ENCODE data around the gene NFE2L2.
"Not testable (repeated sequence)": the region's sequence is repeated elsewhere in the genome, so short reads cannot be mapped to it uniquely, and the experiment has no call there.

NFE2L2 gene

DNA sequence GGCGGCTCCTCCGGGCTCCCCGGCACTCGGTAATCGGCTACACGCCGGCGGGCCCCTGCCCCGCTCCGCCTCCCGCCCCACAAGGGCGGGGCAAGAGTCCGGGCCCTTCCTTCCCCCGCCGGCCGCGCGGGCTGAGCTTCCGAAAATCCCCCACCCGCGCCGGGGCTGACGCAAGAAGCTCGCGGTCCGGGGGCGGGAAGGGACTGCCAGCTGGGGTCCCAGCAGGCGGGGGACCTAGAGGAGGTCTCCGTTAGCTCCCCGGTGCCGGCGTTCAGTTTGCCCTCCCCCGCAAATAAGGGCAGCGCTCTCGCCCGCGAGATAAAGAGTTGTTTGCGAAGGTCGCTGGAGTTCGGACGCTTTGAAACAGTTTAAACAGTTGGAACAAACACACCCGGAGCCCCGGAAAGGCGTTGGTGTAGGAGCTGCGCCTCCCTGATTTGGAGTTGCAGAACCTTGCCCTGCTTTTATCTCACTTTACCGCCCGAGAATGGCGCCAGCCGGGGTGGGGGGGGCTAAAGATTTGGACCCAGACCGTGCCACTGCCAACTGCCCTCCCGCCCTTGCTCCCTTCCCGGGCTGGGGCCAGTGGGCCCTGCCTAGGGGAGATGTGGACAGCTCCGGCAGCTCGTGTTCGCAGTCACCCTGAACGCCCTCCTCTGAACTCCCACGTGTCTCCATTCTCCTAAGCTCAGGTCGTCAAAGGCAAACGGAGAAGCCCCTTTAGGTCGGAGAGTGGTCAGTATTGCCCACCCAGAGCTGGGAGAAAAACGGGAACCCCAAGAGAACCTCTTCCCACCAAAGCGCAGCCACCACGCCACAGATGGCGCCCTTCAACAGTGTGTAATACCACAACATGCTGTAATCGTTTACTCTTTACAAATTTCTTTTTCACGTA lies at the start of gene NFE2L2:
TSS of gene NFE2L2 (minus strand) at position 35 of the 895 bp plus-strand sequence. CDS start 151 bp downstream, outside the sequence.
- peak; percentile 92 for DNase-seq

DNA sequence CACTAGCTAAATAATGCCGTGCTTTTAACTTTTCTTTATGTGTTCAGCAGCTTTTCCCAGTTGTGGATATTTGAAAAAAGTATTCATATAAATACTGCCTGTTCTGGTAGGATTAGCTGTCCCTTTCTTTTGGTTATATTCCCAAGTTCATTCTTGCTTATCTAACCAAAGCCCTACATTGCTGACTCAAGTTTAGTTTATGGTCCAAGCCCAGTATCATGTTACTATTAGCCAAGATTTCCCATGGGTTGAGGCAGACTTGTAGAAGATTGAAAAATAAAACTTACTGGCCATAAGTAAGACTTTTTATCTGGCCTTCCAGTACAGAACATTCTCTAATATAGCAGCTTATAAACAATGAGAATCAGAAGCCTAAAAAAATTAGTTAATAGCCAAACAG lies 49.7 kb upstream of the NFE2L2 start:
- DNase-seq = peak; percentile 62

DNA sequence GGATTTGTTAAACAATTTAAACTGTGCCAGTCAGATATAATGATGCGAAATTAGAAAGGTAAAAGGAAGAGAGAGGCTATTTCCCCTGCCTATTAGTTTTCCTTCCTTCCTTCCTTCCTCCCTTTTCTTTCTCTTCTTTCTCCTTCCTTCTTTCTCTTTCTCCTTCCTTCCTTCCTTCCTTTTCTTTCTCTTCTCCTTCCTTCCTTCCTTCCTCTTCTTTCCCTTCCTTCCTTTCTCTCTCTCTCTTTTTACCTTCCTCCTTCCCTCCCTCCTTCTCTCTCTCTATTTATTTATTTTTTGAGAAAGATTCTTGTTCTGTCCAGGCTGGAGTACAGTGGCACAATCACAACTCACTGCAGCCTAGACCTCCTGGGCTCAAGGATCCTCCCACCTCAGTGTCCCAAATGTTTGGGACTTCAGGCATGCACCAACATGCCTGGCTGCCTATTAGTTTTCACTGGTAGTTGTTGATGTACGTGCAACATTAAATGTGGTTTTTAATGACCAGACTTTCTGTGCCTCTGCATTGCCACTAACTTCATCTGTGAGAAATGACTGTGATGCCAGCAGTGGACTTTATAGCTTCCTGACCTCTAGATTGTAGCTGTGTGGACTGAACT lies 48.7 kb upstream of the NFE2L2 start:
- DNase-seq = no peak

DNA sequence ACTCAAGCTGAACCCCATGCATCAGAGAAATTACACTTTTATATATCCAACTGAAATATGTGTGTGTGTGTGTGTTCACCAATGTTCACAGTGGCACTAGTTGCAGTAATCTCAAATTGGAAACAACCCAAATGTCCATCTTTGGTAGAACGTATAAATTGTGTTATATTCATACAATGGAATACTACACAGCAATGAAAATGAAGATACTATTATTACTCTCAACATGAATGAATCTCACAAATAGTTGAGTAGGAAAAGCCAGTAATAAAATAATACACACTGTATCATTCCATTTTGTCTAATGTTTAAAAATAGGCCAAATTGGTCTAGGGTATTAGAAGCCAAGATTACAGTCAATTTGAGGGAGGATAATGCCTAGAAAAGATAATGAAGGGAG lies 48.0 kb upstream of the NFE2L2 start:
- no peak for DNase-seq

DNA sequence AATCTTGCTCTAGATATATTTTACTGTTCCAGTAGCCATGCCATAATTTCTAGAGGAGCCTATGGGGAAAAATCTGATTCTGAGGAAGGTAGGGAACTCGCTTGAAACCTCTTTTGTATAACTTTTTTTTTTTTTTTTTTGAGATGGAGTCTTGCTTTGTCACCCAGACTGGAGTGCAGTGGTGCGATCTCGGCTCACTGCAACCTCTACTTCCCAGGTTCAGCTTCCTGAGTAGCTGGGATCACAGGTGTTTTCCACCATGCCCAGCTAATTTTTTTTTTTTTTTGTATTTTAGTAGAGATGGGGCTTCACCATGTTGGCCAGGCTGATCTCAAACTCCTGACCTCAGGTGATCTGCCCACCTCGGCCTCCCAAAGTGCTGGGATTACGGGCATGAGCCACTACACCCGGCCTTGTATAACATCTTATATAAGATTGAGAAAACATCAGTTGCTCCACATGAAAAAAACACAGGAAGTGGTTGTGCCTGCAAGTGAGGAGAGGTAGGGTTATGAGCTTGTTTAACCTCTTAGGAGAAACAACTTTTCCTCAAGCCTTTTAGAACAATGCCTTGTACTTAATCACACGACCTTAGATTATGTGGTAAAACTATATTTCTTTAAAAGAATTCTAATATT lies 45.3 kb upstream of the NFE2L2 start:
- DNase-seq = not testable (repeated sequence)

DNA sequence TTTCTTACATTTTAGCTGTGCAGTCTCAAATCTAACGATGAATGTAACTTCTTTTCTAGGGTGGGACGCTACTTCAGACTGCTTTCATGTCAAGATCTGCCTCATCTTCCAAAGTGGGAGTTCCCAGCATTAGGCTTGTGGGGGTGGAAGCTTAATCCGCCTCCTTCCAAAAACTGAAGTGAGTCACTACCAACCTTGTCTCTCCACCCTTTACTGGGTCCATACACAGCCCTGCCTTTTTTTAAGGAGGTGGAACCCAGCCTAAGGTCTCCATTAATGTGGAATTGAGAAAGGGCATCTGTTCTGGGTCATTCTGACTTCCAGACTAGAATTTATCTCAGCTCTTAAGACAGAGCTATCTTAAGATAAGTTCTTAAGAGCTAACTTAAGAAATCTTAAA lies 42.0 kb upstream of the NFE2L2 start:
- DNase-seq = no peak

DNA sequence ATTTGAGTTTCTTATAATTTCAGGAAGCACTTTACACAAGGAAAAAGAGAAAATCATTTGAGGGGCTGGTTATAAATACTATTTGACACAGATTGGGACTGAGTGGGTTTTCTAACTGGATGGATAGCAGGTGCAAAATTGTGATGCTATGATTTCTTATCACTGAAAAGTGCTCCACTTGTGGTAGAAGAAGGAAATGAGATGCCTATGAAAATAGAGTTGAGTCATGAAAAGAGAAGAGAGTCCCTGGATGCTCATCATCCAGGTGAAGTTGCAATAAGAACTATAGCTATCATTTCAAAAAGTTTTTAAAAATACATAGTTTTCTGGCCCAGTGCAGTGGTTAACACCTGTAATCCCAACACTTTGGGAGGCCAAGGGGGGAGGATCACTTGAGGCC lies 39.4 kb upstream of the NFE2L2 start:
- DNase-seq = no peak

DNA sequence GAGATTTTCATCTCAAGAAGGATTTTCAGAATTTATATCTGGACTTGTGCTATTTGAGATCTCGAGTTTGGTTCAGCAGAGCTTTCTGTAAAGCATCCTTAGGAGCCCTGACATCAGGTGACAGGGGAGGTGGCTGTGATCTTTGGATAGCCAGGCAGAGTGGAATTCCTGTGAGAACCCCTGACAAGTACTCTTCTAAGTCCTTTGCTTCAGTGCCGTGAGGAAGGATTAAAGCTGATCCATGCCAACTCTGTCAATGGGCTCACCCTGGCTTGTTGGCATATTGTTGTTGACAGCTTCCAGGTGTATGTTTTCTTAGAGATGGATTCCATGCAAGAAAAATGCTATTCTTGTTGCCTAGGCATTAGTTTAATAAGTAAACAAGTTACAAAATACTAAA lies 38.0 kb upstream of the NFE2L2 start:
- no peak for DNase-seq

DNA sequence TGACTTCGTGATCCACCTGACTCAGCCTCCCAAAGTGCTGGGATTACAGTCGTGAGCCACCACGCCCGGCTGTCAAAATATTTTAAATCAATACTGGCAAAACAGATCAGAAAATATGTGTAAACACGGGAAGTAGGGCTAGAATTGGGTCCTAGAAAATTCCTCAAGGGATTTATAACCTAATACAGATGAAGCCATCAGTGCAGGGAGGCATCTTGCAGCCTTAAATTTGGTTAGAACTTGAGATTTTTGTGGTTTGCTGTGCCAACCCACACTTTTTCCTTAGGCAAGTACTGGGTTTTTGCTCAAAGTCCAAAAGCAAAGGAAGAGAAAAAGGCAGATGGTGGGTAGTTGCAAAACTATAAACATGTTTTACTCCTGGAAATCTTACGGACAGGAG lies 33.7 kb upstream of the NFE2L2 start:
- no peak for DNase-seq

DNA sequence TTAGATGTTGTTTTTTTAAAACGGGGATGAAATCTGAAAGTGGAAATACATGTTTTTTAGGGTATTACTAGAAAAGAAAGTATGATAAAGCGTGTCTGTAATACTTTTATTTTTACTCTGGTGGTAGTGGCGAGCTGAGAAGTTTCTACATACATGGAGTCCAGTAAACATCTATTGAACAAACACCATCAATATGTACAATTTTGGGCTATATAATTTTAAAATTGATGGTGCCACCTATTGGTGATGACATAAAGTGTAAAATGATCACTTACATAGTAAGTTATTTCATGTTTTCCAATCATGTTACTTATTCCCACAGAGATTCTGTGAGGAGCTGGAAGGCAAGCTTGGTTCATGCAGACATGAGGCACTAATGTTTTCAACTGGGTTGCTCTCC lies 31.5 kb upstream of the NFE2L2 start:
- DNase-seq = peak; percentile 44

DNA sequence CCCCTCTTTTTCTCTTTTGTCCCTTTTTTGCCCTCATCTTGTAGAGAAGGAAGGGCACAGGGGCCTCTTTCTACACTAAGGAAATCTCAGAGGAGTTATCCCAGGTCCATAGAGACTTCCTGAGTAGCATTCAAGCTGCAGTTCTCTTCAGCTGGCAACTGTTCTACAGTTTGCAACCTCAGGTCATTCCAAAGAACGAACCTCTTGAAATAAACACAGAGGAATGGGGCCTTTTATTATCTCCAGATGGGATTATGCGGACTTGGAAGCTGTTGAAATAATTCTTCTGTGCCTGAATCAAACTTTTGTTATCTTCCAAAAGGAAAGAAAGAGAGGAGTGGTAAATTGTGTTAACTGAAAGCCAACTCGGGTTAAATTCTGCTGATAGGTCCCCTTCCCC lies 31.0 kb upstream of the NFE2L2 start:
- DNase-seq = peak; percentile 86

DNA sequence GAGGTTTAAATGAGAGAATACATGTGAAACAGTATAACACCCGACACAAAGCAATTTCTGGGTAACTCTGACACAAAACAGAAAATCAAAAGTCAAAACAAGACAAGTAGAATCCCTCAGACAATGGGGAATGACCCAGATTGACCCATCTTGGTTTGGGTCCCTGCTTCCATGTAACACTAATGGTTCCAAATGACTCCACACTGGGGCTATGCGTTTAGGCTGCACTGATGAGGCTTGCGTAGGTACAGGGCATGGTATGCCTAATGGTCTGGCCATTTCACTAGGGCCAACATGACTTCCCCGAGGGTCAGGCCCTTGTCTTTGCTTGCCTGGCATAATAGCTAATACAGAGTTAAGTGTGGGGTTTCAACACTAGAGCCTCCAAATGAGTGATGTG lies 27.2 kb upstream of the NFE2L2 start:
- DNase-seq = no peak

DNA sequence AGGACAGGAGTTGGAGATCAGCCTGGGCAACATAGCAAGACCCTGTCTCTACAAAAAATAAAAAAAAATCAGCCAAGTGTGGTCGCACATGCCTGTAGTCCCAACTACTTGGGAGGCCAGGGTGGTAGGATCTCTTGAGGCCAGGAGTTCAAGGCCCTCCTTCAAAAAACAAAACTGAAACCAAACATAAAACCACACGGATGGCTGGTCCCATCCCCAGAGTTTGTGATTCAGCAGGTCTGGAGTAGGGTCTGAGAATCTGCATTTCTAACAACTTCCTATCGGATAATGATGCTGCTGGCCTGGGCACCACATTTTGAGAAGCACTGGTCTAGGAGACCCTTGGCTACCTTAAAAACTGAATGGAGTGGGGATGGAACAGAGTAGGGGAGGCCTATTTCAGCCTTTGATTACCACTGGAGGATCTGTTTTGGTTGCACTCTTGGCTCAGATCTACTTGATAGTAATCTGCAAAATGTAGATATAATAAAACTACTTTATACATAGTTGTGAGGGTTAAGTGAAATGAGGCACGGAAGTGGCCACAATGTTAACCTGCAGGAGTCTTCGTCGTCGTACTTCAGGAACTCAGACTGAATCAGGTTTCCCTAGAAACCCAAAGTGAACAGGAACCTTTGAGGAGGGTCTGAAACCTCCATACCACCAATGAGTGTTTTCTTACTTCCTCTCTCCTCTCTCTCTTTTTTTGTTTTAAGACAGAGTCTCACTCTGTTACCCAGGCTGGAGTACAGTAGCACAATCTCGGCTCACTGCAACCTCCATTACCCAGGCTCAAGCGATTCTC lies 25.5 kb upstream of the NFE2L2 start:
- DNase-seq = no peak

DNA sequence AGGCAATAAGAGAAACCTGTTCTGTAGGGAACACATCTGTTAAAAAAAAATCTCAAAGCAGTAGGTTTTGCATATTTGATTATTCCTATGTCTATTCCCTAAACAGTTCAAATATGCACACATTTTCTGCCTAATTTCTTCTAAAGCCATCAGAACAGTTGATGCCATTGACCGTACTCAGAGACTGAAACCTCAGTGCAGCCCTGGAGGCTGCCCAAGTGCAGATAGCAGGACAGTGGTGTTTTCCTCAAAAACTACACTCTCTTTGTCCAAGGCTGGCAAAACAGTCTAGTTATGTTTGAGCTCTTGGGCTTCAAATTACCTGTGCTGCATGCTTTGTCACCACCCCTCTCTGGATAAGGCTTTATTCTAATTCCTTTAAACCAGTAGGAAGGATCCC lies 23.3 kb upstream of the NFE2L2 start:
- DNase-seq = no peak

DNA sequence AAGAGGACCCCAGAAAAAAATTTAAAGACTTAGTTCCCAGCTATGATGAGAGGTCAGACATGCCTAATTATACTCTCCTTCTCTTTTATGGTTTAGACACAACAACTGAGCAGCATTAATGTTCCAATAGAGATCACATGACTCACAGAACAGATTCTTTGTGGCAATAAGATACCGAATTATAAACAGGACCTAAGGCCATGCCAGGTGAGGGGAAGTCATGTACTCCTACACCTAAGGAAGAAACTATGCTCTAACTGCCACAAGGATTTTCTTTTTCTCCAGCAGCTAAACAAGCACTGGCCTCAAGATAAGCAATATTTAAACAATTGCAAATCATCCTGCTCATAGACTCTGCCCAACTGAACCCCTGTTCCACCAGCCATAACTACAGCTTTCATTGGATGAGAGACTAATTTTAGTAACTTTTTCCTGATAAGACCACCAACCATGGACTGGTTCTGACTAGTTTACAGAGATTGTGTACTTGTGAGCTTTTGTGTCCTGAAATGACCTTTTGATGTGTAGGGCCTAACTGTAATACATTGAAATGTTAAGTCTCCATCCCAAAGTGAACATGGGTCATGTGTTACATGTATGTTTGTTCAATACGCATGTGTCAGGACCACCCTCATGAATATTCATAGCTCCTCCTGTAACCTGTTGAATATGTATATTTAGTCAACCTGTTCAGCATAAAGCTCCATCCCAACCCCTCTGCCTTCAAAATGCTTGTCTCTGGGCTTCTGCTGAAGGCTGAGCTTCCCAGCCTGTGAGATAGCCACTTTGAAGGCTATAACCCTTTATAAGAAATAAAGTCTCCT lies 21.6 kb upstream of the NFE2L2 start:
- DNase-seq = no peak

DNA sequence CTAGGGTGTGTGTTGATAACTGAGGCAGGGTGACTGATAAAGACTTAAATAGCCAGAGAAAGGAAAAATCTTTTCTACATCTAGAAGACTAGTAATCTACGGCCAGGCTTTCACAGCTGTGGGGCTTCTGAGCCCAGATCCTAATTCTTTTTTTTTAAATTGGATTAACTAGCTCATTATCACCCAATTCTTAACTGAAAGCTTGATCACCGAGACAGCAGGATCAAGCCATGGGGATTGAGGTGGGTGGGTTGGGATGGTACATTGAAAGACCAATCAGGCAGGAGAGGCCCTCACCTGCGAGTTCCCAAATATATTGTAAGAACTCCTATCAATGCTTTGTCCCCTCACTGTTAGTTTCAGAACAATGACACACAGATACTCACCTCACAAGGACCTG lies 20.0 kb upstream of the NFE2L2 start:
- no peak for DNase-seq

DNA sequence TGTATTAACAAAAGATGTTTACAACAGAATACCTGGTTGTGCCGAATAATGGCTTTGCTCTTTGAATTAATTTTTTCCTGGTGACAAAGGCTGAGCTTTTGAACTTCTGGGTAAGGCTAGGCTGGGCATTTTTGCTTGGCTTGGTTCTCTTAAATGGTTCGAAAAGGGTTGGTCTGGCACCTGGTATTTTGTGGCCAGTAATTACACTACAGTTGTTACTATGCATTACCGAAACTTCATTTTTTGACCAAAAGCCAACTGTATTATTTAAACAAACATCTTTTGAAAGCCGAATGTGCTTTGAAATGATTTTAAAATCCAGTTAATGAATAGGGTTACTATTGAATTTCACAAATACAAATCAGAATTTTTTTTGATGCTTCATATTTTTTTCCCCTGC lies 19.4 kb upstream of the NFE2L2 start:
- DNase-seq = no peak

DNA sequence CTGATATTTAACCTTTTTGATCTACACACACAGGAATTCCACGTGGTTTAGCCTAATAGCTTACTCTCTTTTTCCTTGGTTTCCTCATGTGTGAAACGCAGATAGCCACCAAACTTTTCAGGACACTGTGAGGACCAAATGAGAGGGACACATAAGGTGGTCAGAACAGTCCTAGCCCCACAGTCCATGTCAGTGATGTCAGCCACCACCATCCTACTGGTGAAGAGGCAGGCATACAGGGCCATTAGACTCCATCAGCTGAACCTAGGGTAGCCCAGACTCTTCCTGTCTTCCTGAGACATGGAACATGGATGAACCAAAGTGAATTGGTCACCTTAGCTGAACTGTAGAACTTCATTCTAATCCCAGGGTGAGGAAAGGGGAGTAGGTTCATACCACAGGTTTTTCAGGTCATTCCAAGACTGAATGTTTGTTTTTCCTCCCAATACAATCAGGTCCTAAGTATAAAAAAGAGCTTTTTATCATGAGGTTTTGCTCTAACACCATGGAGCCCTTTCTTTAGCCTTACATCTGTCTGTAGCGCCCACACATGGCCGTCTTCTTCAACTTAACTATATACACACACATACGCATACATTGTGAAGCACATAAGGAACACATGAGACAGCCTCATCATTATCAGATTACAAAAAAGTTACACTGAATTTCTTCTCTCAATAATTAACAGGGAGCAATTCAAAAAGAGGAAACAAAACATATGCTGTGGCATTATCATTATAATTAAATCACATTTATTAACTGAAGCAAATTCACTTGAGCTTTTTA lies 18.5 kb upstream of the NFE2L2 start:
- DNase-seq = no peak

DNA sequence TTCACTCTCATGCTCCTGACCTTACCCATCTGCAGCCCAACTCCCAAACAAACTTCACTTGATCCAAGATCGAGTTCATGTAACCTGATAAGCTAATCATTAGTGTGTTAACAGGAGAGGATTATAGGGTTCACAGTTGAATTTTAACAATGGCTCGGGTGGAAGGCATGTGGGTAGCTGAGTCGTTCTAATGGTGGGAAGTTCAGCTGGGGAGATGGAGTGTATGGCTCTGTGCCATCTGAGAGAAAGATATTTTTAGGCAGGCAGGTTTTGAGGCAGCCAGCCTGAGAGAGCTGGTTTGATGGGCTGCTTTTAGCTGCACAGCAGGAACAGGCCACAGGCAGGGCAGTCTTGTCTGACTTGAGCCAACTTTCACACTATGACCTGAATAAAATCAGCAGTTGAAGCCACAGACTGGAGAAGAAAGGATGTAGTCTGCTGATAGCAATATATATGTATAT lies 17.7 kb upstream of the NFE2L2 start:
- DNase-seq = peak; percentile 52

DNA sequence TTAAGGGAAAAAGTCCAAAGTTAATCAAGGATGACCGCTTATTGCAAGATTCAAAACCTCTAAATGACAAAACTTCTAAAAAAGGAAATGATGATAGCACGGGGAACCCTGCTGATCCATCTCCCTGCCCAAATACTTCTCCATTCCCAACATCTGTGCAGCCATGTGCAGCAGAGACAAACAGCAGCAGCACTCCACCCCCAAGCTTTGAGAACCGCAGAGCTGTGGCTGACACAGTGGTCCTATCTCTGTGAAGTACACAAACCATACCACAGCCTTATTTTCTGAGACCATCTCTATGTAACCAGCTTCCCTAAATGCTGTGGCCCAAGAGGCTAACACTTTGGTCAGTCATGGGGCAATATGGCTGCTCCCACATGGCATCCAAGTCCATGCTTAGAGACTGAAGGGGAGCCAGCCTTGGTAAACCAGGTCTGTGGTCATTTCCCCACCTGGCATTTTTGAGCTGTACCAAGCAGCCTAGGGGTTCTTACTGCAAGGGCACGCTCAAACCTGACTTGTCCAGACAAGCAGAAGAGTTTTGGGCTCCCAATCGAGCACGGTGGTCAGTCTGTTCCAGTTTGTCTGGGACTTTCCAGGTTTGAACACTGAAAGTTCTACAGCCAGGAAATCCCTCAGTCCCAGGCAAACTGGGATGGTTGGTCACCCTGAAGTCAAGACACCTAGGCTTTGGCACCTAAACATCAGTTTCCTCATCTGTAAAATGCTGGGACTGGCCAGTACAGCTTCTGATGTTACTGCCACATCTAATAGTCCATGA lies 17.1 kb upstream of the NFE2L2 start:
- DNase-seq = peak; percentile 17

Measured in fibroblast of upper back skin (primary cell).